ENCODE data around the gene HOXD9. TPM values are rescaled to one million over a fixed set of nuclear protein-coding genes. Genes with fewer than 3 reads are reported as not detected.

The HOXD9 gene
- total RNA-seq, 6 donors from 2014 or later: 0.40 to 1.2 TPM; not detected in 4

DNA sequence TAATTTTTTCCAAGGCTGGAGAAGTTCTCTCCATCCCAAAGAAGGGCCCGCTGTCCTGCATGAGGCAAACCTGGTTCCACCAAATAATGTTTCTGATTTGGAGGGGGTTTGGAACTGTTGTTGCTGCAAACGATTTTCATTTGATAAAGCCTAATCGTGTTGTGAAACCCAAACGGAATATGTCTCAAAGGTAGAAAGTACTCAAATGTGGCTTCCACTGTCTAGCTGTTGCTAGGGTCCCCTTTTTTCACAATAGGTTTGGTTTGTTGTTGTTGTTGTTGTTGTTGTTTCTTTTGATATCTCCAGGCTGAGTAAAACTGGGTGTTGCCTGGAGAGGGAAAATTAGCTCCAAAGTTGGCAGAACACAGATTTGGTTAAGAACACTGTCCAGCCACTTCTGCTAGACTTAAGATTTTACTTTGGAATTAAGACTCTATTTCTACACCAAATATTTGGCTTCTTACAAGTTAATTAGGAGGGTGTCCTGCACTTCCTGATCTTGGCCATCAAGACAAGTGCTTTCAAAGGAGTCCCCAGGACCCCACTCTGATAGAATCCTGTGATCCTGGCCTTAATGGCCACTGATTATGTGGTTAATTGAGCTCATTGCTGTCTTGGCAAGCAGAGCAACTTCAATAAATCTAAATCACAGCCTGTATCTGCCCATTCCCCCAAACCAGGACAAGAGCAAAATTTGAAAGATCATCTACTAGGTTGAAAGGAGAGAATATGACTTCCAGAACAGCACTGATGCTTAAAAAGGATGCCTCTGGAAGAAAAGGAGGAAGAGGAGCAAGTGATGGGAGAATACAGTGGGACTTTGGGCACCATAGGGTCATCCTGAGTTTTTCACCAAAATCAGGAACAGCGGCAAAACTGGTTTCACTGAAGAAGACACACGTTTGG is 33.3 kb upstream of the HOXD9 start:
- no peak for ATAC-seq (ENCODE audit: low FRiP score in 2 of 2)
- DNase-seq: no peak
- Histone ChIP-seq H3K9me3 (no peaks in the 10 kb centered on the region), H3K36me3 (no peaks in the 10 kb centered on the region), H3K27ac (no peak overlapping the region), H3K4me1 (peaks cover 19 to 51% (median 23%) of the 10 kb centered on the region in 4 donors), H3K4me3 (no peak overlapping the region), H3K27me3 (peaks cover 0 to 92% (median 62%) of the 10 kb centered on the region in 4 donors)
- 6% methylated on average over 6 of the region's 6 CpGs for WGBS, 2 donors
- no peak for TF ChIP-seq POLR2AphosphoS5 (IDR thresholded peaks at IDR 0.05)
- TF ChIP-seq, protein P1, sequence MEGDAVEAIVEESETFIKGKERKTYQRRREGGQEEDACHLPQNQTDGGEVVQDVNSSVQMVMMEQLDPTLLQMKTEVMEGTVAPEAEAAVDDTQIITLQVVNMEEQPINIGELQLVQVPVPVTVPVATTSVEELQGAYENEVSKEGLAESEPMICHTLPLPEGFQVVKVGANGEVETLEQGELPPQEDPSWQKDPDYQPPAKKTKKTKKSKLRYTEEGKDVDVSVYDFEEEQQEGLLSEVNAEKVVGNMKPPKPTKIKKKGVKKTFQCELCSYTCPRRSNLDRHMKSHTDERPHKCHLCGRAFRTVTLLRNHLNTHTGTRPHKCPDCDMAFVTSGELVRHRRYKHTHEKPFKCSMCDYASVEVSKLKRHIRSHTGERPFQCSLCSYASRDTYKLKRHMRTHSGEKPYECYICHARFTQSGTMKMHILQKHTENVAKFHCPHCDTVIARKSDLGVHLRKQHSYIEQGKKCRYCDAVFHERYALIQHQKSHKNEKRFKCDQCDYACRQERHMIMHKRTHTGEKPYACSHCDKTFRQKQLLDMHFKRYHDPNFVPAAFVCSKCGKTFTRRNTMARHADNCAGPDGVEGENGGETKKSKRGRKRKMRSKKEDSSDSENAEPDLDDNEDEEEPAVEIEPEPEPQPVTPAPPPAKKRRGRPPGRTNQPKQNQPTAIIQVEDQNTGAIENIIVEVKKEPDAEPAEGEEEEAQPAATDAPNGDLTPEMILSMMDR (IDR thresholded peaks at IDR 0.05): no peak
- TF ChIP-seq POLR2A (IDR thresholded peaks at IDR 0.05): no peak

DNA sequence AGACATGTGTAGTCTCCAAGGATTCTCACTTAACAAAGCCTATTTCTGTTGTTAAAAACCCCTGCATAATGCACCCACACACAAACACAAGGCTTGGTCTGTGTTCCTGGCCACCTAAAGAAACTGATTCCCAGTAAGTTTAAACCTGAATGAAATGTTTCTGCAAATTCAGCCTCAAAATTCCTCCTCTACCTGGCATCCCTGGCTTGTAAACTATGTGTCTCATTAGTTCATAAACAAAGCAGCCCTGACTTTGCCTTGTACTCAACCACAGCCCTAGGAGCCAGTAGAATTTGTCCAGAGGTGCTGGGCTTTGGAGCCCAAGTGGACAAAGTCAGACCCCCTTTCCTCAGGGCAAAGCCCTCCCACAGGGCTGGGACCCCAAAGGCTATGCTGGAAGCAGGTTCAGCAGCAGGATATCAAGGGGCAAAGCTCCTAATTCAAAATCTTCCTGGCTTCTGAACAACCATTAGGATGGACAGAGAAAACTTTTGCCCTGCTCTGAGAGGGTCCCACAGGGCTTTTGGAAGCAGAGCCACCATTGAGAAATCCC is 32.6 kb upstream of the HOXD9 start:
- H3K36me3 ChIP-seq: no peaks in the 10 kb centered on the region
- peaks cover 0 to 93% (median 60%) of the 10 kb centered on the region in 4 donors for H3K27me3 ChIP-seq
- ATAC-seq (ENCODE audit: low FRiP score in 2 of 2) (no peak), DNase-seq (no peak)
- peaks cover 19 to 46% (median 23%) of the 10 kb centered on the region in 4 donors for H3K4me1 ChIP-seq
- H3K27ac ChIP-seq: no peak overlapping the region
- no peak overlapping the region for H3K4me3 ChIP-seq
- H3K9me3 ChIP-seq: no peaks in the 10 kb centered on the region
- TF ChIP-seq, protein P1 (IDR thresholded peaks at IDR 0.05): no peak
- TF ChIP-seq POLR2A (IDR thresholded peaks at IDR 0.05): no peak
- TF ChIP-seq EP300 (IDR thresholded peaks at IDR 0.05): no peak
- no peak for TF ChIP-seq POLR2AphosphoS5 (IDR thresholded peaks at IDR 0.05)

DNA sequence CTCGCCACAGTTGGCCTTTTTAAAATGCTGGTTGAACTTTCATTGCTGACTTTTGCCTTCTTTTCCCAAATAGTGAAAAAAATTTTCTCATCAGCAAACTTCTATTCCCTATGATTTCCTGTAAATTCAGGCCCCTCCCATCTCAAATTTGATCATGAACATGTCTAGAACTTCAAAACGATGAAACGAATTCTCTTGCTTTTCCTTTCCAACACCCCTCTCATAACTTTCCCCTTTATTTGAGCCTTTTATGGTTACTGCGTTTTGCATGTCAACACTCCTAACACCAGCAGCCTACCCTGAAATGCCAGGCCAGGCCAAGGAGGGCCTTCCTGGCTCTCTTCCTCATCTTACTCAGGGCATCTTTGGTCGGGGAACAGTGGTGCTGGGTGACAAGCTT is 31.7 kb upstream of the HOXD9 start:
- H3K4me3 ChIP-seq: no peak overlapping the region
- no peaks in the 10 kb centered on the region for H3K9me3 ChIP-seq
- no peak for DNase-seq
- no peak for ATAC-seq (ENCODE audit: low FRiP score in 2 of 2)
- H3K36me3 ChIP-seq: no peaks in the 10 kb centered on the region
- no peak for TF ChIP-seq POLR2AphosphoS5 (IDR thresholded peaks at IDR 0.05)
- TF ChIP-seq, protein P1 (IDR thresholded peaks at IDR 0.05): no peak
- WGBS, 2 donors: 12 to 15% methylated on average over 5 of the region's 5 CpGs
- no peak overlapping the region for H3K27ac ChIP-seq
- peaks cover 0 to 93% (median 51%) of the 10 kb centered on the region in 4 donors for H3K27me3 ChIP-seq
- peaks cover 16 to 37% (median 22%) of the 10 kb centered on the region in 4 donors for H3K4me1 ChIP-seq

DNA sequence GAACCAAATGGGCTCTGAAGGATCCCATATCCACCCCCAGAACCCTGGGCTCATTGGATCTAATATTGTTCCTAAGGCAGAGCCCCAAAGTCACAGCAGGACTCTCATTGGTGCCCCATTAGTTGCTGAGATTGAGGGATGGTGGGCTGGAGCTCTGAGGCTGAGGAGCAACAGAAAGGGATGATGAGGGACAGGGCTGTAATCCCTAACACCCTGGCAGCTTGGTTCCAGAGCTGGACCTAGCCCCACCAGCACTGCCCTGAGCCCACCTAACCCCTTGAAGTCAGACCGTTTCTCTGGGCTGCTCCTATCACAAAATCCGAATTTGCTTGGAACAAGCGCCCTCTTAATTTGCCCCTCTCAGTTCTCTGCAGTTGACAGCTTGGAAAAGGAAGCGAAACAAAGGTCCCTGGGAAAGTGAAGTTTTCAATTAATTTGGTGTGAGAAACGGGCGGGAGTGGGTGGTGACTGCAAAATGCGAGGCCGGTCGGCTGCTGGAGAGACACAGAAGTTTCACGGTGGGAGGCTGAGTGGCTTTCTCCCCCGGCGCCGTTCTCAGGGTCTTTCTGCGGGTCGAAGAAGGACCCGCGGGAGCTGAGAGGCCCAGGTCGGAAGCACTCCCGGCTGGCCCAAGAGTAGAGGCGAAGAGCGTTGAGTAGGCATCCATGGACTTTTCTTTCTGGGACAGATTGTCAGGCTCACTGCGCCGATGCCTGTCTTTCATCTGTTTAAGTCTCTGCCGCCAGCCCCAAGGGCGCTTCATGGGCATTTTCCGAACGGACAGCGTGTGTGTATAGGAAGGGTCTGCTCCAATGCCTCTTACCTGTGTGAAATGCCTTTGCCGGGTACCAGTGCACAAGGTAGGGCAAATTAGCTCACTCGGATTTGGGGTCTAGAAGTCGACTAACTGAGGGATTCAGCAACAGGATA is 30.9 kb upstream of the HOXD9 start:
- Histone ChIP-seq H3K27me3 (peaks cover 0 to 93% (median 48%) of the 10 kb centered on the region in 4 donors), H3K36me3 (no peaks in the 10 kb centered on the region), H3K4me1 (peaks cover 19 to 39% (median 24%) of the 10 kb centered on the region in 4 donors), H3K4me3 (no peak overlapping the region), H3K27ac (no peak overlapping the region), H3K9me3 (no peaks in the 10 kb centered on the region)
- DNase-seq (no peak), ATAC-seq (ENCODE audit: low FRiP score in 2 of 2) (no peak)
- TF ChIP-seq EP300 (IDR thresholded peaks at IDR 0.05) (no peak), POLR2AphosphoS5 (IDR thresholded peaks at IDR 0.05) (no peak), POLR2A (IDR thresholded peaks at IDR 0.05) (no peak)
- TF ChIP-seq, protein P1 (IDR thresholded peaks at IDR 0.05): no peak
- 6 to 11% methylated on average over 21 to 31 of the region's 31 CpGs for WGBS, 2 donors
